B cell (primary cell): ENCODE measurements around the gene CHST3. TPM values are rescaled to one million over a fixed set of nuclear protein-coding genes. Genes with fewer than 3 reads are reported as not detected.

Source experiments
- ATAC-seq: fragments of 200-7000 bp; cut with Tn5 transposase; one replicate; pipeline ENCODE4 v1.10.0; 2021; ENCODE audit warnings: low read depth, mild to moderate bottlenecking, moderate number of reproducible peaks, moderate library complexity
- CTCF ChIA-PET: fragments of 350-600 bp; sonication (Branson Sonifier 250); formaldehyde crosslinking; loops from one replicate; lab custom pipeline; 2021; ENCODE audit warnings: antibody characterized with exemption, inconsistent platforms; lab: Charles Lee
- POLR2A ChIA-PET: fragments of 350-600 bp; sonication (Branson Sonifier 250); formaldehyde crosslinking; loops from one replicate; lab custom pipeline; 2021; ENCODE audit warnings: antibody characterized with exemption; lab: Charles Lee
- DNase-seq: peaks from one replicate; pipeline ENCODE4 v3.0.0; 2013
- H2AFZ ChIP-seq: 2 replicates; pipeline ENCODE4 v1.6.1; 2012; ENCODE audit warnings: mild to moderate bottlenecking, low read depth, low read length; ENCODE audit not compliant: insufficient read depth, poor library complexity, severe bottlenecking
- H3K27ac ChIP-seq, 2 donors: 1 replicate in 1 of 2; 2 replicates in 1 of 2; pipeline ENCODE4 v1.5.1; 2012 to 2013; ENCODE audit warnings: low read length in 2 of 2, mild to moderate bottlenecking in 2 of 2, moderate library complexity in 1 of 2
- H3K27me3 ChIP-seq, 4 experiments: fragments of 200-600 bp in 1 of 4; sonication (generic) in 1 of 4; replicated peaks in 1 of 4; 1 replicate in 2 of 4; 2 replicates in 2 of 4; pipeline versions ENCODE4 v1.6.1 to v1.7.0; 2013 to 2016; ENCODE audit warnings: low read length in 3 of 4, mild to moderate bottlenecking in 2 of 4, mixed read lengths in 1 of 4, moderate library complexity in 1 of 4; ENCODE audit not compliant: insufficient read depth in 4 of 4, control insufficient read depth in 3 of 4; ENCODE audit errors: control extremely low read depth in 1 of 4
- H3K36me3 ChIP-seq, 2 experiments: replicated peaks in 1 of 2; 1 replicate in 1 of 2; 2 replicates in 1 of 2; pipeline versions ENCODE4 v1.6.1 to v1.7.1; 2013; ENCODE audit warnings: low read length in 1 of 2; ENCODE audit not compliant: insufficient read depth in 2 of 2, control insufficient read depth in 1 of 2; ENCODE audit errors: control extremely low read depth in 1 of 2, extremely low read depth in 1 of 2
- H3K4me1 ChIP-seq, 2 donors: fragments of 200-600 bp in 1 of 2; sonication (generic) in 1 of 2; 1 replicate in 1 of 2; 2 replicates in 1 of 2; pipeline versions ENCODE4 v1.5.1 to v1.6.1; 2013 to 2017; ENCODE audit warnings: low read length in 2 of 2; ENCODE audit not compliant: control insufficient read depth in 2 of 2, insufficient read depth in 2 of 2
- H3K4me2 ChIP-seq: replicated peaks from 2 replicates; pipeline ENCODE3; 2012; ENCODE audit warnings: mild to moderate bottlenecking, low read depth, low read length; ENCODE audit not compliant: poor library complexity, severe bottlenecking
- H3K4me3 ChIP-seq, 5 experiments: fragments of 200-600 bp in 1 of 5; sonication (generic) in 1 of 5; 1 replicate in 3 of 5; 2 replicates in 2 of 5; pipeline versions ENCODE4 v1.5.1 to v1.7.0; 2011 to 2016; ENCODE audit warnings: low read length in 4 of 5, mild to moderate bottlenecking in 4 of 5, low read depth in 2 of 5, control low read depth in 1 of 5, moderate library complexity in 1 of 5; ENCODE audit not compliant: insufficient read depth in 1 of 5; ENCODE audit errors: control extremely low read depth in 1 of 5, extremely low read depth in 1 of 5
- H3K79me2 ChIP-seq: fragments of 200-600 bp; sonication (generic); one replicate; pipeline ENCODE4 v1.6.0; 2016; ENCODE audit warnings: low read length; ENCODE audit not compliant: control insufficient read depth, insufficient read depth
- H3K9ac ChIP-seq: fragments of 200-600 bp; sonication (generic); 2 replicates; pipeline ENCODE4 v1.6.1; 2017; ENCODE audit warnings: mild to moderate bottlenecking, low read length, moderate library complexity
- H3K9me3 ChIP-seq, 3 donors: one replicate each; pipeline versions ENCODE4 v1.6.1 to v1.7.1; 2013; ENCODE audit warnings: low read length in 2 of 3; ENCODE audit not compliant: control insufficient read depth in 2 of 3, insufficient read depth in 1 of 3; ENCODE audit errors: control extremely low read depth in 1 of 3
- H4K20me1 ChIP-seq: 2 replicates; pipeline ENCODE4 v1.6.0; 2012; ENCODE audit warnings: mild to moderate bottlenecking, low read length; ENCODE audit not compliant: insufficient read depth, control insufficient read depth, poor library complexity, severe bottlenecking
- H3K27ac Mint-ChIP-seq: one replicate; pipeline ENCODE4 v1.8.0; 2021; ENCODE audit warnings: mixed read lengths
- H3K27me3 Mint-ChIP-seq: one replicate; pipeline ENCODE4 v1.8.0; 2021; ENCODE audit warnings: mixed read lengths
- H3K4me1 Mint-ChIP-seq: one replicate; pipeline ENCODE4 v1.8.0; 2021; ENCODE audit warnings: mixed read lengths
- H3K4me3 Mint-ChIP-seq: one replicate; pipeline ENCODE4 v1.8.0; 2021; ENCODE audit warnings: mixed read lengths
- H3K9me3 Mint-ChIP-seq: one replicate; pipeline ENCODE4 v1.8.0; 2022; ENCODE audit warnings: mixed read lengths; ENCODE audit not compliant: insufficient read depth
- CTCF ChIP-seq: fragments of 200-600 bp; IDR thresholded peaks from one replicate; pipeline ENCODE4 v1.8.0; 2022; ENCODE audit warnings: antibody characterized with exemption, mild to moderate bottlenecking
- EZH2 ChIP-seq: IDR thresholded peaks from 2 replicates; pipeline ENCODE4 v1.6.1; 2012; ENCODE audit warnings: borderline replicate concordance, low read depth, mild to moderate bottlenecking, moderate library complexity, low read length; ENCODE audit not compliant: insufficient read depth, poor library complexity, severe bottlenecking
- WGBS: methylation state at CpG from one replicate; pipeline ENCODE4 v1.1.5; 2013; ENCODE audit warnings: missing lambda C conversion rate; ENCODE audit not compliant: insufficient coverage; 5-methylcytosine and 5-hydroxymethylcytosine counted together
- intact Hi-C: fragments of 100-400 bp; cut with micrococcal nuclease; formaldehyde crosslinking; loops from one replicate; pipeline ENCODE4 v1.10.0; 2022
- polyA plus RNA-seq: library from polyadenylated mRNA; depleted of rRNA; stranded (reverse); fragments of >200 nt; gene quantifications from 2 replicates; pipeline ENCODE4 v1.2.3, GENCODE V29; 2012
- total RNA-seq, 2 donors: library from RNA; stranded (reverse); fragments of 120-200 nt in 1 of 2; gene quantifications; 1 replicate in 1 of 2; 2 replicates in 1 of 2; pipeline versions ENCODE4 v1.2.3 to v1.2.4, GENCODE V29; 2013 to 2022

Gene CHST3
- total and polyA plus RNA-seq, 2 donors (not counting 1 experiment from before 2014, with no cell fraction given): 0.01 TPM; not detected in 1

GRCh38 chr10:71924771-71925170 lies 39.4 kb upstream of the CHST3 start:
- WGBS: 100% methylated on average over 2 of the region's 3 CpGs
- Mint-ChIP-seq H3K9me3 (no peaks in the 10 kb centered on the region), H3K27me3 (peaks cover 26% of the 10 kb centered on the region), H3K27ac (no peak overlapping the region), H3K4me1 (no peaks in the 10 kb centered on the region), H3K4me3 (no peak overlapping the region)
- intact Hi-C loops: no loop called here
- DNase-seq (no peak), ATAC-seq (no peak)
- Histone ChIP-seq H3K4me3 (no peak overlapping the region), H3K4me1 (no peaks in the 10 kb centered on the region), H3K27ac (no peak overlapping the region), H2AFZ (no peak overlapping the region), H4K20me1 (no peaks in the 10 kb centered on the region), H3K9ac (no peak overlapping the region), H3K9me3 (peaks cover 0 to 3% (median 0%) of the 10 kb centered on the region in 3 donors), H3K36me3 (no peaks in the 10 kb centered on the region), H3K4me2 (no peak overlapping the region), H3K27me3 (peaks cover 0 to 3% (median 0%) of the 10 kb centered on the region in 4 experiments), H3K79me2 (no peaks in the 10 kb centered on the region)
- TF ChIP-seq CTCF: no peak
- TF ChIP-seq EZH2: no peak
- POLR2A ChIA-PET: no interaction called here
- CTCF ChIA-PET: interaction anchor here (0.7 kb wide), 1 partner anchor 28 kb away, joined by 5 read pairs; no protein-coding TSS in a partner anchor

GRCh38 chr10:71927159-71927558 lies 37.0 kb upstream of the CHST3 start:
- peaks cover 2% of the 10 kb centered on the region for H3K9me3 Mint-ChIP-seq
- TF ChIP-seq CTCF (no peak), EZH2 (no peak)
- Histone ChIP-seq H3K9me3 (peaks cover 0 to 3% (median 0%) of the 10 kb centered on the region in 3 donors), H3K27ac (no peak overlapping the region), H3K4me2 (no peak overlapping the region), H3K4me1 (no peaks in the 10 kb centered on the region), H3K27me3 (peaks cover 0 to 1% (median 0%) of the 10 kb centered on the region in 4 experiments), H3K79me2 (no peaks in the 10 kb centered on the region), H3K36me3 (no peaks in the 10 kb centered on the region), H2AFZ (no peak overlapping the region), H3K9ac (no peak overlapping the region), H4K20me1 (no peaks in the 10 kb centered on the region), H3K4me3 (no peak overlapping the region)
- CTCF ChIA-PET: no interaction called here
- 33% methylated on average over 1 of the region's 4 CpGs for WGBS
- H3K27me3 Mint-ChIP-seq: peaks cover 16% of the 10 kb centered on the region
- no peak overlapping the region for H3K4me3 Mint-ChIP-seq
- intact Hi-C loops: no loop called here
- H3K4me1 Mint-ChIP-seq: no peaks in the 10 kb centered on the region
- DNase-seq (no peak), ATAC-seq (no peak)
- H3K27ac Mint-ChIP-seq: no peak overlapping the region
- POLR2A ChIA-PET: no interaction called here
